ENCODE data around the gene BTF3L4.

The BTF3L4 gene

DNA sequence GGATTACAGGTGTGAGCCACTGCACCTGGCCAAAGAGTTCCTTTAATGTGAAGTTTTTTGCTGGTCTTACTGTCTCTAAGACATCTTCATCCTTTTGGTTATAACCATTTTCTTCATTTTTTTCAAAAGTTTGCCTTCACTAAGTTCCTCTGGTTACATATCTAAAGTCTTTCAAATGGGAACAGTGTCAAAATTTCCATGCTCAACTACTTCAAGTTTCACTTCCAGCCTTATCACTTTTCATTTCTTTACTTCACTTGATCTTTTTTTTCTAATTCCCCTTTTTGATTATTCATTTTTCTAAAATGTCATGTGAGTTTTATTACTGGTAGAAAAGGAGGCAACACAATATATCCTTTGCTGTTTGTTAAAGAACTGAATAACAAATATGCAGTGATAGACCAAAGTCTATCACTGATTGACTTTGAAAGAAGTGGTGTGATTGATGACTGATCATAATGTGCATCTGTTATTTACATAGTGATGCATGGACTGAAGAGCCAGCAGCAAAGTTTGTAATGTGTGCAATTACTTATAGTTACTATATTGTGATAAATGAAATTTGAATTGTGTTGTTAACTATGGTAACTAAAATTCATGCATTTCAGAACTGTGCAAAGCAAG lies 69.8 kb downstream of the BTF3L4 start:
- no peak overlapping the region for H3K4me3 ChIP-seq (ENCODE audit: low read length)
- DNase-seq (ENCODE audit: low read depth), result no peak
- TF ChIP-seq, protein P1, sequence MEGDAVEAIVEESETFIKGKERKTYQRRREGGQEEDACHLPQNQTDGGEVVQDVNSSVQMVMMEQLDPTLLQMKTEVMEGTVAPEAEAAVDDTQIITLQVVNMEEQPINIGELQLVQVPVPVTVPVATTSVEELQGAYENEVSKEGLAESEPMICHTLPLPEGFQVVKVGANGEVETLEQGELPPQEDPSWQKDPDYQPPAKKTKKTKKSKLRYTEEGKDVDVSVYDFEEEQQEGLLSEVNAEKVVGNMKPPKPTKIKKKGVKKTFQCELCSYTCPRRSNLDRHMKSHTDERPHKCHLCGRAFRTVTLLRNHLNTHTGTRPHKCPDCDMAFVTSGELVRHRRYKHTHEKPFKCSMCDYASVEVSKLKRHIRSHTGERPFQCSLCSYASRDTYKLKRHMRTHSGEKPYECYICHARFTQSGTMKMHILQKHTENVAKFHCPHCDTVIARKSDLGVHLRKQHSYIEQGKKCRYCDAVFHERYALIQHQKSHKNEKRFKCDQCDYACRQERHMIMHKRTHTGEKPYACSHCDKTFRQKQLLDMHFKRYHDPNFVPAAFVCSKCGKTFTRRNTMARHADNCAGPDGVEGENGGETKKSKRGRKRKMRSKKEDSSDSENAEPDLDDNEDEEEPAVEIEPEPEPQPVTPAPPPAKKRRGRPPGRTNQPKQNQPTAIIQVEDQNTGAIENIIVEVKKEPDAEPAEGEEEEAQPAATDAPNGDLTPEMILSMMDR (conservative IDR thresholded peaks at IDR 0.05; ENCODE audit: low read depth, low read length), result no peak

- DNase-seq (ENCODE audit: low read depth), result no peak
- TF ChIP-seq, protein P1 (conservative IDR thresholded peaks at IDR 0.05; ENCODE audit: low read depth, low read length), result peak; percentile 88
- no peak overlapping the region for H3K4me3 ChIP-seq (ENCODE audit: low read length)
Observed at GRCh38 chr1:52127181-52128180, 71.4 kb downstream of the BTF3L4 start.

DNA sequence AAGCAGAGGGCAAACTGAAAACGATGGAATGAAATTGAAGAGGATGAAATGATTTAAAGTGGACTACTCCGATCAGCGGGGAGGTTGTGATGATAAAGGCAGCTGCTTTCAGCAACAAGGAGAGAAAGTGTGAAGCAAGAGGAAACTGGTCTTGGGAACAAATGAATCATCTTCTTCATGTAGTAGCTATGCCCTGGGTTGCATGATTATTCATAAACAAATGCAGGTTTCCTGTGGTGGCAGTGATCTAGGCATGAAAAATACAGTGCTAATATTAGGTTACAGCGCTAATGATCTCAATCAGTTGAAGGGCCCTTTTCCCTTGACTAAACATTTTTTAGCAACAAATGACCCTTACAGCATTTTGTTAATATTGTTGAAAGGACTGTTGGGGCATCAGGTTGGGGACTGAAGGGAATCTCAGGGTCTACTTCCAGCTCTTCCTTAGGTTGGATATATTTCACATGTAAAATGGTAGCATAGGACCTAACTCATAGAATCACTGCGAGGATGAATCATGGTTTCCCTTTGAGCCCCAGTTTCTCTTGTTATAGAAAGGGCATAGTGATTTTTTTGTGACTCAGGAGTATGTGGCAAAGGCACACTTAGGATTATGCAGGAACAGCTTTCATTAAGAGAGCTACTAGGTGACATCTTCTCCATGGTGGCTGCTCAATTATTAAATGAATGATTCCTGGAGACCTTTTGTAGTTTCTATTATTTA lies 83.9 kb downstream of the BTF3L4 start:
- H3K4me3 ChIP-seq (ENCODE audit: low read length), result no peak overlapping the region
- TF ChIP-seq, protein P1 (conservative IDR thresholded peaks at IDR 0.05; ENCODE audit: low read depth, low read length), result no peak
- DNase-seq (ENCODE audit: low read depth), result no peak

Data from retinal pigment epithelial cell (primary cell).